Lower lobe of right lung (tissue), 2 donors: ENCODE data around the gene LIPT2. TPM values are rescaled to one million over a fixed set of nuclear protein-coding genes. Genes with fewer than 3 reads are reported as not detected.

Source experiments
- ATAC-seq, 2 donors: fragments of 200-7000 bp; cut with Tn5 transposase; one replicate each; pipeline ENCODE4 v1.9.1; 2020 to 2022; ENCODE audit warnings: mild to moderate bottlenecking in 2 of 2, moderate library complexity in 2 of 2
- DNase-seq: peaks from one replicate; pipeline ENCODE4 v3.0.0-alpha.2; 2020
- H3K27ac ChIP-seq: fragments of 200-600 bp; one replicate; pipeline ENCODE4 v1.8.0; 2022
- H3K27me3 ChIP-seq: fragments of 200-600 bp; one replicate; pipeline ENCODE4 v1.8.0; 2022; ENCODE audit warnings: low read depth
- H3K36me3 ChIP-seq: fragments of 200-600 bp; one replicate; pipeline ENCODE4 v1.8.0; 2022; ENCODE audit warnings: mild to moderate bottlenecking
- H3K4me1 ChIP-seq: fragments of 200-600 bp; one replicate; pipeline ENCODE4 v1.8.0; 2022
- H3K4me3 ChIP-seq: fragments of 200-600 bp; one replicate; pipeline ENCODE4 v1.8.0; 2022; ENCODE audit warnings: mild to moderate bottlenecking
- H3K9me3 ChIP-seq: fragments of 200-600 bp; one replicate; pipeline ENCODE4 v1.8.0; 2022
- intact Hi-C: fragments of 100-400 bp; cut with DNase I; formaldehyde crosslinking; loops from one replicate; pipeline ENCODE4 v1.11.0; 2022
- total RNA-seq: library from RNA; stranded (reverse); fragmentation: NEBNext Ultra II Directional; extraction: Animal tissue kit (Norgen Biotek cat#: 25700); gene quantifications from one replicate; pipeline ENCODE4 v1.2.1, GENCODE V29; 2021
- TF ChIP-seq, protein P1 (sequence below): fragments of 200-600 bp; IDR thresholded peaks from one replicate; pipeline ENCODE4 v1.8.0; 2022; ENCODE audit warnings: antibody characterized with exemption, mild to moderate bottlenecking
- donor health status: DM: no; HTN: yes; CAD: no; lungs with severe emphysema.

Gene LIPT2
- total RNA-seq, 1 donor from 2014 or later: 2.7 TPM

DNA sequence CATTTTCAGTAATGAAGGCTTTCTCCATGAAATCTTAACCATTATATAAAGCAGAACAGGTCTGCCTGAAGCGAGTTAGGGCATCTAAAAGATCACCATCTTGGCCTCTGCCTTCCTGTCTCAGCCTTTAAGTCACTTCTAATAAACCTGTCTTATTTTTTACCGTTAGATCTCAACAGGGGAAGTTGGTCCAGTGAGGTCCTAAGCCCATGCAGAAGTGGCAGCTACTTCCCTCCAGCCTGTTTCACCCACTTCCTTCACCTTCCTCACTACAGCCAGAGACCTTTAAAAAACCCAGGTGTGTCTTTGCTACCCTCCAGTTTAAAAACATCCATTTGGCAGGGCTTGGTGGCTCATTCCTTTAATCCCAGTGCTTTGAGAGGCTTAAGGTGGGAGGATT lies 14.1 kb upstream of the LIPT2 start:
- DNase-seq: no peak
- Histone ChIP-seq H3K27me3 (no peaks in the 10 kb centered on the region), H3K4me1 (no peaks in the 10 kb centered on the region), H3K4me3 (no peak overlapping the region), H3K27ac (no peak overlapping the region), H3K9me3 (peaks cover 4% of the 10 kb centered on the region), H3K36me3 (no peaks in the 10 kb centered on the region)
- intact Hi-C loops: no loop called here
- ATAC-seq: no peak
- TF ChIP-seq, protein P1, sequence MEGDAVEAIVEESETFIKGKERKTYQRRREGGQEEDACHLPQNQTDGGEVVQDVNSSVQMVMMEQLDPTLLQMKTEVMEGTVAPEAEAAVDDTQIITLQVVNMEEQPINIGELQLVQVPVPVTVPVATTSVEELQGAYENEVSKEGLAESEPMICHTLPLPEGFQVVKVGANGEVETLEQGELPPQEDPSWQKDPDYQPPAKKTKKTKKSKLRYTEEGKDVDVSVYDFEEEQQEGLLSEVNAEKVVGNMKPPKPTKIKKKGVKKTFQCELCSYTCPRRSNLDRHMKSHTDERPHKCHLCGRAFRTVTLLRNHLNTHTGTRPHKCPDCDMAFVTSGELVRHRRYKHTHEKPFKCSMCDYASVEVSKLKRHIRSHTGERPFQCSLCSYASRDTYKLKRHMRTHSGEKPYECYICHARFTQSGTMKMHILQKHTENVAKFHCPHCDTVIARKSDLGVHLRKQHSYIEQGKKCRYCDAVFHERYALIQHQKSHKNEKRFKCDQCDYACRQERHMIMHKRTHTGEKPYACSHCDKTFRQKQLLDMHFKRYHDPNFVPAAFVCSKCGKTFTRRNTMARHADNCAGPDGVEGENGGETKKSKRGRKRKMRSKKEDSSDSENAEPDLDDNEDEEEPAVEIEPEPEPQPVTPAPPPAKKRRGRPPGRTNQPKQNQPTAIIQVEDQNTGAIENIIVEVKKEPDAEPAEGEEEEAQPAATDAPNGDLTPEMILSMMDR: no peak

- Histone ChIP-seq H3K36me3 (no peaks in the 10 kb centered on the region), H3K4me1 (no peaks in the 10 kb centered on the region), H3K4me3 (no peak overlapping the region), H3K9me3 (peaks cover 4% of the 10 kb centered on the region), H3K27ac (no peak overlapping the region), H3K27me3 (no peaks in the 10 kb centered on the region)
- TF ChIP-seq, protein P1: no peak
- ATAC-seq (no peak), DNase-seq (no peak)
- intact Hi-C loops: no loop called here
Observed at GRCh38 chr11:74506823-74507222, 13.3 kb upstream of the LIPT2 start.

DNA sequence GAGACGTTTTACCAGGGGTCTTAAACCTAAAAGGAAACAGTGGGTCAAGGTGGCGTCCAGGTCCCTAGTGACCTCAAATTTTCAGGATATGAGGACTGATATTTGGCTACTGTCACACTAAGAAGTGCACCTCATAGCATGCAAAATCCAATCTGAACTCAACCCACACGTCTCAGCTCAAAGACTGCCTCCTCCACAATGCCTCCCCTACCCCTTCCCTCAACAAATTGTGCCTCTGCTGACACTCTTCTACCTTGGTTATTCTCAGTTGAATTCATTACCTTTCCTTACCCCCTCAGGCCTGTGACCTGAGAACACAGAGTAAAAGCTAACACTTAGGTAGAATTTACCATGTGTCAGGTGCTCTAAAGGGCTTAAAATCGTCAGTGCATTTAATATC lies 12.4 kb upstream of the LIPT2 start:
- no peaks in the 10 kb centered on the region for H3K36me3 ChIP-seq
- ATAC-seq: no peak
- no peak overlapping the region for H3K27ac ChIP-seq

GRCh38 chr11:74504100-74504691 lies 10.7 kb upstream of the LIPT2 start:
- Histone ChIP-seq H3K4me3 (no peak overlapping the region), H3K27me3 (no peaks in the 10 kb centered on the region), H3K36me3 (no peaks in the 10 kb centered on the region), H3K9me3 (peaks cover 4% of the 10 kb centered on the region), H3K4me1 (no peaks in the 10 kb centered on the region), H3K27ac (no peak overlapping the region)
- intact Hi-C loops: no loop called here
- TF ChIP-seq, protein P1: no peak
- no peak for ATAC-seq
- no peak for DNase-seq

More for the DNA sequence above, 12.4 kb upstream of the LIPT2 start:
- TF ChIP-seq, protein P1: no peak
- Histone ChIP-seq H3K4me3 (no peak overlapping the region), H3K9me3 (peaks cover 4% of the 10 kb centered on the region), H3K4me1 (no peaks in the 10 kb centered on the region), H3K27me3 (no peaks in the 10 kb centered on the region)
- no peak for DNase-seq
- intact Hi-C loops: no loop called here

- Histone ChIP-seq H3K4me3 (no peak overlapping the region), H3K9me3 (no peaks in the 10 kb centered on the region), H3K4me1 (peaks cover 13% of the 10 kb centered on the region), H3K27me3 (no peaks in the 10 kb centered on the region), H3K36me3 (peaks cover 7% of the 10 kb centered on the region), H3K27ac (no peak overlapping the region)
- no peak for ATAC-seq
- no peak for DNase-seq
- TF ChIP-seq, protein P1: no peak
- intact Hi-C loops: no loop called here
Observed at GRCh38 chr11:74494916-74495315, 1.4 kb upstream of the LIPT2 start.
